Stimulated activated CD8-positive, alpha-beta memory T cell treated with anti-CD3 and anti-CD28 coated beads, Interleukin-4, amount 100 ng/mL, for 1 hour (primary cell): Measurements from ENCODE around the gene PSMB3.
A peak's percentile ranks its signal among the peaks of the same experiment; 100 is the strongest.

ENCODE experiments used
- DNase-seq, 2 donors: peaks; one replicate each; pipeline ENCODE4 v3.0.0-alpha.2; 2020; ENCODE audit warnings: low read depth in 2 of 2, low spot score in 1 of 2

Gene PSMB3

GRCh38 chr17:38796451-38797157 is 44.1 kb downstream of the PSMB3 start:
- DNase-seq: no peak

GRCh38 chr17:38797158-38797490 is 44.6 kb downstream of the PSMB3 start:
- DNase-seq: no peak

DNA sequence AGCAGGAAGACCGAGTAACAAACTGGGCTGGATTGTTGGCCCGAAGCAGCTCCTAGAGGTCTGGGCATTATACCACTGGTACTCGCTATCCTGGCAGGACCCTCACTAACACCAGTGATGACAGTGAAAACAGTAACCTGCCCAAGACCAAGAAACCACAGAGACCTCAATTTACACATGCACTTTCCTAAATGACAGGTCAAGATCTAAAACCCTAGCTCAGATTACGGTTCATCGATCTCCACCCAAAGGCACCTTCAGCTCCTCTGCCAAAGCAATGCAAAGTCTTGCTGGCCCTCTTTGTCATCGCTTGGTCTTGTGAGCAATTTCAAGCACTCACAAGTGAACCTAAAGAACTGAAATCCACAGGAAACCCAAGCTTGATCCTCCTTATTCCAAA is 45.3 kb downstream of the PSMB3 start:
- no peak for DNase-seq

- peak; percentile 17 to 21 for DNase-seq
Observed at GRCh38 chr17:38798614-38799500, 46.3 kb downstream of the PSMB3 start.

DNA sequence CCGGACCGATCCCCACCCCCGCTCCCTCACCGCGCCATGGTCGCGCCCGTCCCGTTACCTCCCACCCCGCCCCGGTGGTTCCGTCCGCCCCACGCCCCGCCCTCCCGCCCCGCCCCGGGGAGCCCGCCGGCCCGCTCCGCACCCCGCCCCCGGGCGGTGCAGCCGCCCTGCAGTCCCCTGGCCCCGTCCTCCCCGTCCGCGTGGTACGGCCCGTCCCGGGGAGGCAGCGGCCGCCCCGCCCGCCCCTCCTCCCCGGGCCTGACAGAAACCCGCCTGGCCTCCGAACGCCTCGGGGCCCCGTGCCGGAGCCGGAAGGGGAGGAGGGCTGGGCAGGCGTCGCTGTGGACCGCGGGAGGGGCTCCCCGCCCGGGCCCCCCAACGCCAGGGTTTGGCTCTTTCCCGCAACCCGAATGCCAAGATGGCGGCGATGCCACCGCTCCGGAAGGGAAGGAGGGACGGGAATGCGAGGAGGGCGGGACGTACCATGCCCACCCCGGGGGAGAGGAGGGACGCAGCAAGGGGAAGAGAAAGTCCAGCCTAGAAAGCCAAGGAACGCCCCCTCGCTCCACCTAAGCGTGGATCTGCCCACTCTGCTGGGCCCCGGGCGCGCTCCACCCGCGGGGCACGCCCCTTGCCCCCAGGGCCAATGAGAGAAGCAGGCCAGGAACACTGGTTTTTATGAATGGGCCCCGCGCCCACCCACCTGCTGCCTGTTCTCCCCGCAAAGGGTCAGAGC is 47.1 kb downstream of the PSMB3 start, which contains the start of gene PIP4K2B:
Gene PIP4K2B, minus strand, starts transcription at position 56 of the 736 bp plus-strand sequence. CDS start 132 bp downstream, outside the sequence.
- peak; percentile 54 to 65 for DNase-seq

DNA sequence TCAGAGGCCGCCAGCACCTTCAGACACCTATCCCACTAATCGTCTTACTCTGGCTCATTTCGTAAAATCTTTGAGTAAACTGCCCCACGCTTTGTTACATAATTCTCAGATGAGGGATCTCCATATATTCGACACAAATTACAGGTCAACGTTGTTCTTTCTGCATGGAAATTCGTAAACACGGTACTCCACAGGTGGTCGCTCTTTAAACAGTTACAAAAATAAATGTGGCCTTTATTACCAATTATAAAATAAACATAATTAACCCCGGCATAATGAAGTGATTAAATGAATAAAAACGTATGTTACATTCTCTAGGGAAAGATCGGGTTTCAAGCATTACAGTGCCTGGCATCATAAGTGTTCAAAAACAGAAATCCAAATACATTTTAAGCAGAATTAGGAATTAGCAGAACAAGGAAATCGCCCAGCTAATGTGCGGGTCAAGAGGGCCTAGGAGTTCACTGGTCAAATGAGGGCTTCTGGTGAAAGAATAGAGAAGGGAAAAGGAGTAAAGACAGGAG is 47.8 kb downstream of the PSMB3 start:
- DNase-seq: no peak

DNA sequence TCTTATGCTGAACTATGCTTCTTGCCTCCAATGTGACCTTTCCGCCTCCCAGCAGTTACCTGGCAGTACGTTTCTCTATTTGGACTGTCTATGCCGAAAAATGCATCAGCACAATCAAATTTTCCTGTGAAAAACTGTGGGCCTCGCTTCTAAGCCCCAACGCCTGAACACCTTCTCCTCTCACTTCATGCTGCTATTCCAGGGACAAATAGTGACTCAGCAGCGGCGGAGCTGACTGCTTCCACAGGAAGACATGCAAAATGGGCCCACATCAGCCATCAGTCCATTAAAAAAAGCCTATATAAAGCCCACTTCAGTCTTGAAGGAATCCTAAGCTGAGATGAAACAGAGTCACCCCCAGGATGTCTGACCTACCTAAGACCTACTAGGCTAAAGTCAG is 57.3 kb downstream of the PSMB3 start:
- no peak for DNase-seq
